Tibial nerve (tissue), 4 donors: ENCODE results near the gene ZFPM1.

Experiments used
- CTCF ChIP-seq, 5 experiments: fragments of 200-600 bp in 3 of 5; fragments of 450-650 bp in 2 of 5; sonication (generic) in 3 of 5; IDR thresholded peaks; one replicate each; pipeline ENCODE4 v1.5.1; 2016 to 2019; ENCODE audit warnings: antibody characterized with exemption in 5 of 5, mild to moderate bottlenecking in 3 of 5, moderate library complexity in 2 of 5
- EP300 ChIP-seq, 2 donors: sonication (generic); formaldehyde crosslinking; IDR thresholded peaks; one replicate each; pipeline ENCODE4 v1.6.1; 2017; ENCODE audit warnings: antibody characterized with exemption in 2 of 2, mild to moderate bottlenecking in 1 of 2
- POLR2A ChIP-seq, 2 donors: fragments of 450-650 bp; IDR thresholded peaks; one replicate each; pipeline ENCODE4 v1.6.1; 2017; ENCODE audit warnings: antibody characterized with exemption in 2 of 2, mild to moderate bottlenecking in 2 of 2, moderate library complexity in 2 of 2

- no peak for TF ChIP-seq EP300 (IDR thresholded peaks at IDR 0.05)
- TF ChIP-seq CTCF (IDR thresholded peaks at IDR 0.05), result no peak
- no peak for TF ChIP-seq POLR2A (IDR thresholded peaks at IDR 0.05)
Observed at GRCh38 chr16:88461331-88462269, 8.5 kb downstream of the ZFPM1 start.
